ENCODE results near the gene TGFBR3.

The TGFBR3 gene

GRCh38 chr1:91764471-91765115 is 121.4 kb downstream of the TGFBR3 start:
- Histone ChIP-seq H3K27me3 (ENCODE audit: insufficient read depth, low read length) (peaks cover 3% of the 10 kb centered on the region; the same call in 1 of the 2 replicates), H4K20me1 (ENCODE audit: insufficient read depth, low read length) (no peaks in the 10 kb centered on the region), H3K79me2 (ENCODE audit: insufficient read depth, low read length) (no peaks in the 10 kb centered on the region), H3F3A (ENCODE audit: insufficient read depth, low read length) (no peaks in the 10 kb centered on the region), H3K4me3 (ENCODE audit: low read depth, low read length, poor library complexity, severe bottlenecking) (no peak overlapping the region), H3K27ac (ENCODE audit: low read depth, low read length, poor library complexity, severe bottlenecking) (no peak overlapping the region), H3K9me3 (ENCODE audit: low read length) (no peaks in the 10 kb centered on the region), H3K9ac (ENCODE audit: low read length) (no peak overlapping the region), H3K9me2 (ENCODE audit: low read depth, low read length) (no peaks in the 10 kb centered on the region), H3K4me2 (ENCODE audit: low read length) (no peak overlapping the region), H3K4me1 (ENCODE audit: insufficient read depth, low read length, severe bottlenecking) (no peaks in the 10 kb centered on the region), H3K36me3 (ENCODE audit: insufficient read depth, low read length) (no peaks in the 10 kb centered on the region), H2AFZ (ENCODE audit: low read length) (no peak overlapping the region)
- TF ChIP-seq EZH2 (IDR thresholded peaks at IDR 0.05; ENCODE audit: borderline replicate concordance, low read length): no peak

- no peak overlapping the region for H3K9ac ChIP-seq (ENCODE audit: low read length)
- H4K20me1 ChIP-seq (ENCODE audit: insufficient read depth, low read length): no peaks in the 10 kb centered on the region
- no peak overlapping the region for H3K4me3 ChIP-seq (ENCODE audit: low read depth, low read length, poor library complexity, severe bottlenecking)
- no peaks in the 10 kb centered on the region for H3F3A ChIP-seq (ENCODE audit: insufficient read depth, low read length)
- no peaks in the 10 kb centered on the region for H3K79me2 ChIP-seq (ENCODE audit: insufficient read depth, low read length)
- H2AFZ ChIP-seq (ENCODE audit: low read length): no peak overlapping the region
- H3K9me2 ChIP-seq (ENCODE audit: low read depth, low read length): no peaks in the 10 kb centered on the region
- H3K4me2 ChIP-seq (ENCODE audit: low read length): no peak overlapping the region
- H3K27me3 ChIP-seq (ENCODE audit: insufficient read depth, low read length): peaks cover 3% of the 10 kb centered on the region; the same call in 1 of the 2 replicates
- no peaks in the 10 kb centered on the region for H3K4me1 ChIP-seq (ENCODE audit: insufficient read depth, low read length, severe bottlenecking)
- no peak overlapping the region for H3K27ac ChIP-seq (ENCODE audit: low read depth, low read length, poor library complexity, severe bottlenecking)
- H3K9me3 ChIP-seq (ENCODE audit: low read length): no peaks in the 10 kb centered on the region
- TF ChIP-seq CTCF (IDR thresholded peaks at IDR 0.05; ENCODE audit: low read length) (no peak), EZH2 (IDR thresholded peaks at IDR 0.05; ENCODE audit: borderline replicate concordance, low read length) (no peak)
- H3K36me3 ChIP-seq (ENCODE audit: insufficient read depth, low read length): no peaks in the 10 kb centered on the region
These were observed 122.7 kb downstream of the TGFBR3 start for GRCh38 chr1:91763252-91763651.

GRCh38 chr1:91761295-91761721 is 124.6 kb downstream of the TGFBR3 start:
- H3K4me3 ChIP-seq (ENCODE audit: low read depth, low read length, poor library complexity, severe bottlenecking): no peak overlapping the region
- H3K79me2 ChIP-seq (ENCODE audit: insufficient read depth, low read length): no peaks in the 10 kb centered on the region
- no peaks in the 10 kb centered on the region for H3K9me3 ChIP-seq (ENCODE audit: low read length)
- TF ChIP-seq EZH2 (IDR thresholded peaks at IDR 0.05; ENCODE audit: borderline replicate concordance, low read length): no peak
- TF ChIP-seq CTCF (IDR thresholded peaks at IDR 0.05; ENCODE audit: low read length): no peak
- H3K4me1 ChIP-seq (ENCODE audit: insufficient read depth, low read length, severe bottlenecking): no peaks in the 10 kb centered on the region
- H3K9ac ChIP-seq (ENCODE audit: low read length): no peak overlapping the region
- H3F3A ChIP-seq (ENCODE audit: insufficient read depth, low read length): no peaks in the 10 kb centered on the region
- no peaks in the 10 kb centered on the region for H4K20me1 ChIP-seq (ENCODE audit: insufficient read depth, low read length)
- H3K4me2 ChIP-seq (ENCODE audit: low read length): no peak overlapping the region
- peaks cover 3% of the 10 kb centered on the region; the same call in 1 of the 2 replicates for H3K27me3 ChIP-seq (ENCODE audit: insufficient read depth, low read length)
- no peak overlapping the region for H3K27ac ChIP-seq (ENCODE audit: low read depth, low read length, poor library complexity, severe bottlenecking)
- H3K9me2 ChIP-seq (ENCODE audit: low read depth, low read length): no peaks in the 10 kb centered on the region
- H2AFZ ChIP-seq (ENCODE audit: low read length): no peak overlapping the region
- no peaks in the 10 kb centered on the region for H3K36me3 ChIP-seq (ENCODE audit: insufficient read depth, low read length)

- H3K9ac ChIP-seq (ENCODE audit: low read length): no peak overlapping the region
- no peaks in the 10 kb centered on the region for H3K9me2 ChIP-seq (ENCODE audit: low read depth, low read length)
- H3F3A ChIP-seq (ENCODE audit: insufficient read depth, low read length): no peaks in the 10 kb centered on the region
- H3K9me3 ChIP-seq (ENCODE audit: low read length): no peaks in the 10 kb centered on the region
- no peak for TF ChIP-seq CTCF (IDR thresholded peaks at IDR 0.05; ENCODE audit: low read length)
- TF ChIP-seq EZH2 (IDR thresholded peaks at IDR 0.05; ENCODE audit: borderline replicate concordance, low read length): no peak
- H3K36me3 ChIP-seq (ENCODE audit: insufficient read depth, low read length): no peaks in the 10 kb centered on the region
- H3K27me3 ChIP-seq (ENCODE audit: insufficient read depth, low read length): peaks cover 3% of the 10 kb centered on the region; the same call in 1 of the 2 replicates
- H3K4me2 ChIP-seq (ENCODE audit: low read length): no peak overlapping the region
- no peaks in the 10 kb centered on the region for H3K4me1 ChIP-seq (ENCODE audit: insufficient read depth, low read length, severe bottlenecking)
- H3K4me3 ChIP-seq (ENCODE audit: low read depth, low read length, poor library complexity, severe bottlenecking): no peak overlapping the region
- H4K20me1 ChIP-seq (ENCODE audit: insufficient read depth, low read length): no peaks in the 10 kb centered on the region
- H2AFZ ChIP-seq (ENCODE audit: low read length): no peak overlapping the region
- no peak overlapping the region for H3K27ac ChIP-seq (ENCODE audit: low read depth, low read length, poor library complexity, severe bottlenecking)
- H3K79me2 ChIP-seq (ENCODE audit: insufficient read depth, low read length): no peaks in the 10 kb centered on the region
These were observed 125.4 kb downstream of the TGFBR3 start for GRCh38 chr1:91760512-91760911.
